Mucosa of descending colon (tissue), 3 donors: ENCODE results near the gene OVCH2. TPM values are rescaled to one million over a fixed set of nuclear protein-coding genes. Genes with fewer than 3 reads are reported as not detected.

ENCODE experiments used
- ATAC-seq: fragments of 200-7000 bp; cut with Tn5 transposase; one replicate; pipeline ENCODE4 v1.9.1; 2020; ENCODE audit warnings: mild to moderate bottlenecking, moderate library complexity
- DNase-seq, 3 donors: peaks; one replicate each; pipeline ENCODE4 v3.0.0-alpha.2; 2020
- H3K36me3 ChIP-seq: fragments of 200-600 bp; one replicate; pipeline ENCODE4 v1.8.0; 2021; ENCODE audit warnings: low read depth, mild to moderate bottlenecking
- H3K4me1 ChIP-seq: fragments of 200-600 bp; one replicate; pipeline ENCODE4 v1.8.0; 2021; ENCODE audit warnings: low read depth, mild to moderate bottlenecking
- H3K4me3 ChIP-seq: fragments of 200-600 bp; one replicate; pipeline ENCODE4 v1.8.0; 2021; ENCODE audit warnings: mild to moderate bottlenecking
- H3K9me3 ChIP-seq: fragments of 200-600 bp; one replicate; pipeline ENCODE4 v1.8.0; 2021; ENCODE audit warnings: mild to moderate bottlenecking
- intact Hi-C, 2 donors: fragments of 100-400 bp; cut with DNase I in 1 of 2; cut with micrococcal nuclease in 1 of 2; formaldehyde crosslinking; loops; one replicate each; pipeline versions ENCODE4 v1.11.0 to v1.11.1; 2022; cut with DNase I, micrococcal nuclease
- total RNA-seq, 3 donors: library from RNA; stranded (reverse); fragmentation: NEBNext Ultra II Directional in 2 of 3; extraction: Animal tissue kit (Norgen Biotek cat#: 25700) in 2 of 3; gene quantifications; one replicate each; pipeline versions ENCODE4 v1.2.1 to v1.2.4, GENCODE V29; 2021 to 2023
- TF ChIP-seq, protein P1 (sequence below): fragments of 200-600 bp; IDR thresholded peaks from one replicate; pipeline ENCODE4 v1.8.0; 2022; ENCODE audit warnings: antibody characterized with exemption, mild to moderate bottlenecking
- donor health status: DM: no; HTN: no; CAD: no; lungs with moderate emphysema.
- donor health status: DM: no; HTN: no; CAD: no.
- donor health status: DM: no; HTN: yes; CAD: no.

Gene OVCH2
- total RNA-seq, 3 donors from 2014 or later, result not detected

GRCh38 chr11:7694235-7694634, 12.0 kb downstream of the OVCH2 start:
- no peaks in the 10 kb centered on the region for H3K36me3 ChIP-seq
- no peak for ATAC-seq
- intact Hi-C loops, result no loop called here
- no peaks in the 10 kb centered on the region for H3K9me3 ChIP-seq
- H3K4me1 ChIP-seq, result no peaks in the 10 kb centered on the region
- no peak for DNase-seq
- TF ChIP-seq, protein P1, sequence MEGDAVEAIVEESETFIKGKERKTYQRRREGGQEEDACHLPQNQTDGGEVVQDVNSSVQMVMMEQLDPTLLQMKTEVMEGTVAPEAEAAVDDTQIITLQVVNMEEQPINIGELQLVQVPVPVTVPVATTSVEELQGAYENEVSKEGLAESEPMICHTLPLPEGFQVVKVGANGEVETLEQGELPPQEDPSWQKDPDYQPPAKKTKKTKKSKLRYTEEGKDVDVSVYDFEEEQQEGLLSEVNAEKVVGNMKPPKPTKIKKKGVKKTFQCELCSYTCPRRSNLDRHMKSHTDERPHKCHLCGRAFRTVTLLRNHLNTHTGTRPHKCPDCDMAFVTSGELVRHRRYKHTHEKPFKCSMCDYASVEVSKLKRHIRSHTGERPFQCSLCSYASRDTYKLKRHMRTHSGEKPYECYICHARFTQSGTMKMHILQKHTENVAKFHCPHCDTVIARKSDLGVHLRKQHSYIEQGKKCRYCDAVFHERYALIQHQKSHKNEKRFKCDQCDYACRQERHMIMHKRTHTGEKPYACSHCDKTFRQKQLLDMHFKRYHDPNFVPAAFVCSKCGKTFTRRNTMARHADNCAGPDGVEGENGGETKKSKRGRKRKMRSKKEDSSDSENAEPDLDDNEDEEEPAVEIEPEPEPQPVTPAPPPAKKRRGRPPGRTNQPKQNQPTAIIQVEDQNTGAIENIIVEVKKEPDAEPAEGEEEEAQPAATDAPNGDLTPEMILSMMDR, result no peak
- H3K4me3 ChIP-seq, result no peak overlapping the region

- Histone ChIP-seq H3K4me3 (no peak overlapping the region), H3K9me3 (no peaks in the 10 kb centered on the region), H3K4me1 (no peaks in the 10 kb centered on the region), H3K36me3 (no peaks in the 10 kb centered on the region)
- no peak for DNase-seq
- TF ChIP-seq, protein P1, result no peak
- ATAC-seq, result no peak
- intact Hi-C loops, result no loop called here
These were observed 13.9 kb downstream of the OVCH2 start for GRCh38 chr11:7692426-7692825.

- no peak for DNase-seq
- Histone ChIP-seq H3K36me3 (no peaks in the 10 kb centered on the region), H3K4me1 (no peaks in the 10 kb centered on the region), H3K4me3 (no peak overlapping the region), H3K9me3 (no peaks in the 10 kb centered on the region)
- intact Hi-C loops, result no loop called here
- no peak for ATAC-seq
- TF ChIP-seq, protein P1, result no peak
These were observed 14.4 kb downstream of the OVCH2 start for GRCh38 chr11:7691759-7692350.

- intact Hi-C loops, result no loop called here
- no peaks in the 10 kb centered on the region for H3K9me3 ChIP-seq
- TF ChIP-seq, protein P1, result no peak
- no peaks in the 10 kb centered on the region for H3K4me1 ChIP-seq
- DNase-seq (no peak), ATAC-seq (no peak)
- H3K4me3 ChIP-seq, result no peak overlapping the region
- H3K36me3 ChIP-seq, result no peaks in the 10 kb centered on the region
These were observed 15.6 kb downstream of the OVCH2 start for GRCh38 chr11:7690648-7691047.

DNA sequence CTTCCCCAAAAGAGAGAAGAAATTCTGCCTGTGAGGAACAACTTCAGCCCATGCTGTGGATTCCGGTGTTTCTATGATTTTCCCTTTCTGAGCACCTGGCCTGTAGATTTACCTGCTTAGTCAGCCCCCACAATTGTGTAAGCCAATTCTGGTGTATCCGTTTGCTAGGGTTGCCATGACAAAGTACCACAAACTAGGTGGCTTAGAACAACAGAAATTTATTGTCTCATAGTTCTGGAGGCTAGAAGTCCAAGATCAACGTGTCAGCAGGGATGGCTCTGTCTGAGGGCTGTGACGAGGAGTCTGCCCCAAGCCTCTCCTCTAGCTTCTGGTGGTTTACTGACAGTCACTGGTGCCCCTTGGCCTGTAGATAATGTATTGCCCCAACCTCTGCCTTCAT, 17.0 kb downstream of the OVCH2 start:
- intact Hi-C loops, result no loop called here
- TF ChIP-seq, protein P1, result no peak
- Histone ChIP-seq H3K9me3 (no peaks in the 10 kb centered on the region), H3K4me3 (no peak overlapping the region), H3K4me1 (no peaks in the 10 kb centered on the region), H3K36me3 (no peaks in the 10 kb centered on the region)
- ATAC-seq (no peak), DNase-seq (no peak)
